T follicular helper cell (primary cell): ENCODE data around the gene NOL3.

Experiments used
- DNase-seq: peaks from one replicate; pipeline ENCODE4 v3.0.0-alpha.2; 2020; ENCODE audit warnings: low read depth

NOL3 gene

DNA sequence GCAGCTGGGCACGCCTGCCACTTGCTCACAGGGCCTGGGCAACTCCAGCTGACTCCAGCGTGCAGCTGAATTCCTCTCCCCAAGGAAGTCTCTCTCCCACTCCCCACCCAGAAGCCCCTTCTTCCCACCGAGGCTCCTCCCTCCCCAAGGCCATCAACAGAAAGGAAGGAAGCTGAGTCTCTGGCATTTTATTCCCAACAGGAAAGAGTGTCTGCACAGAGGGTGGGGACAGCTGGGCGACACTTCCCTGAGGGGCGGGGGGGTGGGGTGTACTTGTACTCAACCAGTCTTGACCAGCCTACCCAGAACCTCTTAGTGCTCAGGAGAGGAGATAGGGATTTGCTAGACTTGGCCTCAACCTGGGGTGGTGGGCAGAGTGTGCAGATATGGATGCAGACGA is 19.7 kb downstream of the NOL3 start, which contains the start of gene EXOC3L1:
TSS of gene EXOC3L1 (minus strand) at position 96 of the 400 bp plus-strand sequence. CDS start 460 bp downstream, outside the sequence.
- no peak for DNase-seq

- DNase-seq = no peak
Measured at GRCh38 chr16:67190448-67191399, 20.4 kb downstream of the NOL3 start.

- DNase-seq = no peak
Measured at GRCh38 chr16:67191411-67191994, 21.2 kb downstream of the NOL3 start.

- peak; percentile 73 for DNase-seq
Measured at GRCh38 chr16:67191995-67192681, 21.8 kb downstream of the NOL3 start, which contains the start of gene E2F4. TSS of gene E2F4 (plus strand) at chr16:67192155. CDS start at chr16:67192228, 73 bp downstream.

GRCh38 chr16:67192781-67193361 is 22.5 kb downstream of the NOL3 start:
- no peak for DNase-seq

- no peak for DNase-seq
Measured at GRCh38 chr16:67193536-67193935, 23.2 kb downstream of the NOL3 start.

DNA sequence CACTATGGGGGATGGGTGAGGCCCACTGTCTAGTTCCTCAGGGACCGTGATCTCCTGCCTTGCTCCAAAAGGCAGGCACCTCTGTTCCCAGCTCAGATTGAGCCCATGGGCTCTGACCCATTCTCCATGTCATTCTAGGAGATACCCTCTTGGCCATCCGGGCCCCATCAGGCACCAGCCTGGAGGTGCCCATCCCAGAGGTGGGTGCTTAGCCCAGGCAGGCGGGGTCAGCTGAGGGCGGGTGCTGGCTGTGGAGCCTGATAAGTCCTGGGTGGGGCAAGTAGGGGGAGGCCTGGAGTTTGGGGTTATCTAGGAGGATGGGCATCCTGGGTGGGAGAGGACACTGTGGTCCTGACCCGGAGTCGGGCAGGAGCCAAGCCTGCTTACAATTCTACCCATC is 23.9 kb downstream of the NOL3 start:
- DNase-seq = no peak

GRCh38 chr16:67195676-67196075 is 25.3 kb downstream of the NOL3 start:
- DNase-seq = no peak

DNA sequence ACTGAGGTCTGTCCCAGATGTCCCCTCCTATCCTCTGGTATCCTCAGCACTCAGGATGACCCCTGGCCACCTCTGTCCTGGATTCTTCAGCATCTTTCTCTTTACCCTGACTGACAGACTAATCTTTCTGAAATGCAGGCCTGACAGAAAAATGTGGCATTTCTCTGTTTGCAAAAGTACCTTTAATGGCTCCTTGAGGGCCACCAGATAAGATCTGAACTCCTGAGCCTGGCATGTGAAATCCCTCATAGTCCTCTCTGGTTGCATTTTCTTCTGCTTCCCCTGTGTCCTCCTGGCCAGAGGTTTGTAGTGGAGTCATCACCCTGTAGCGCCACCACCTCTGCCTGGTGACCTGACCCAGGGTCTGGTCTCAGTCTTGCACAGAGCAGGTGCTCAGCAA is 26.5 kb downstream of the NOL3 start:
- DNase-seq = no peak

DNA sequence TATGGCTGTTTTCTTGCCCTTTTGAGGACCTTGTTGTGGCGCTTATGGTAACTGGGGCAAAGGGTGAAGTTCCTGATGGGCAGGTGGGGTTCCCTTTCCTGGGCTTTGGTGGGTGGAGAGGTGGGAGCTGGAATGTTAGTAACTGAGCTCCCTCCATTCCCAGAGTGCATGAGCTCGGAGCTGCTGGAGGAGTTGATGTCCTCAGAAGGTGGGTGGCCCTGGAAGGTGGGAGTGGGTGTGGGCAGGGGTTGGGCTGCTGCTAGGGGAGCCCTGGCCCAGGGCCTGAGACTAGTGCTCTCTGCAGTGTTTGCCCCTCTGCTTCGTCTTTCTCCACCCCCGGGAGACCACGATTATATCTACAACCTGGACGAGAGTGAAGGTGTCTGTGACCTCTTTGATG is 27.4 kb downstream of the NOL3 start:
- no peak for DNase-seq

GRCh38 chr16:67198238-67198734 is 27.9 kb downstream of the NOL3 start:
- DNase-seq = no peak

DNA sequence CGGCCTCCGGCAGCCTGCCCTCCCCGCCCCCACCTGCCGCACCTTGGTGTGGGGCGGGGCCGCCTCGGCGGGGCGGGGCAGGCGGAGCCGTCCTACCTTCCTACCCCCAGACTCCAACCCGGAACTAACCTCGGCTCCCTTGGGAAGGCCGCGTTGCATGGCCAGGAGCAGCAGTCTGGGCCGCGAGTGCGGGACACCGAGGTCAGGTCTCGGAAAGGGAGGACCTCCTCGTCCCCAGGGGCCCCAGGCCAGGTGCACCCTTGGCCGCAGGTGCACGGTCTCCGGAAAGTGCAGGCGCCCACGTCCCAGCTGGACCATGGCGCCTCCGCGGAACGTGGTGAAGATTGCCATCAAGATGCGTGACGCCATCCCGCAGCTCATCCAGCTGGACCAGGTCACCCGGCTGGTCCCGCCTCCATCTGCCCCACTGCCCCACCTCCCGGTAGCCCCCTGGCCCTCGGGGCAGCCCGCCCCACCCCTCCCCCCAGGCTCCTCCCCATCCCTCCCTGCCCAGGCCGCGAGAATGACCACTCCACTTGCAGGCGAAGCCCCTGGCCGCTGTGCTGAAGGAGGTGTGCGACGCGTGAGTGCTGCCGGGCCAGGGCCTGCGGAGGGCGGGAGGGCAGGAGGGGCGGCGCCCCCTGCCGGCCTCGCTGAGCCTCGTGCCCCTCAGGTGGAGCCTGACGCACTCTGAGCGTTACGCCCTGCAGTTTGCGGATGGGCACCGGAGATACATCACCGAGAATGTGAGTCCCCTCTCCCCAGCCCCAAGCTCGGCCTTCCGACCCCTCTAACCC is 28.9 kb downstream of the NOL3 start, which contains the start of gene ELMO3:
TSS of gene ELMO3 (plus strand) at position 121 of the 797 bp plus-strand sequence. CDS start at position 317, 196 bp downstream.
- DNase-seq = no peak

DNA sequence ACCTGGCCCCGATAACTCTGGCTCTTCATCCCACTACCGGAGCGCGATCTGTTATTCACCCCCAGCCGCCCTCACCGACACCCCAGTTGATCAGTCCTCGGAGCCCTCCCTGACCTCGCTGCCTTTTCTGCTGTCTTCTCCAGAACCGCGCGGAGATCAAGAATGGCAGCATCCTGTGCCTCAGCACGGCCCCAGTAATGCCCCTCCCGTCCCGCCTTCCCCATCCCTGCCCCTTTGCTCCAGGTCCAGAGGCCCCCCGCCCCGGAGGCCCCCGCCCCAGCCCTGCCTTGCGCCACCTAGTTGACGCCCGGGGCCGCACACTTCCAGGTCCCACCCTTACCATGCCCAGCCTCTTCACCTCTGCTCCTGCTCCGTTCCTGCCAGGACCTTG is 29.5 kb downstream of the NOL3 start:
- DNase-seq = no peak

DNA sequence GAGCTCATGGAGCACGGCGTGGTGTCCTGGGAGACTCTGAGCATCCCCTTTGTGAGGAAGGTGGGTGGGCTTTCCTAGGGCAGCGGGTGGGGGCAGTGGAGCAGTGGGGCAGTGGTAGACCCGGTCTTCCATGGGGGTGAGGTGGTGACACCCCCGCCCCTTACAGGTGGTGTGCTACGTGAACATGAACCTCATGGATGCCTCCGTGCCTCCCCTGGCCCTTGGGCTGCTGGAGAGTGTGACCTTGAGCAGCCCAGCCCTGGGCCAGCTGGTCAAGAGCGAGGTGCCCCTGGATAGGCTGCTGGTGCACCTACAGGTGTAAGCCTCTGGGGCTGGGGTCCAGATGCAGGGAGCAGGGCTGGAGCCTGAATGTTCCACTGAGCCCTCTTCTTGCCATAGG is 30.2 kb downstream of the NOL3 start:
- no peak for DNase-seq

- no peak for DNase-seq
Measured at GRCh38 chr16:67201411-67202345, 31.3 kb downstream of the NOL3 start.

GRCh38 chr16:67202426-67202825 is 32.1 kb downstream of the NOL3 start:
- no peak for DNase-seq

DNA sequence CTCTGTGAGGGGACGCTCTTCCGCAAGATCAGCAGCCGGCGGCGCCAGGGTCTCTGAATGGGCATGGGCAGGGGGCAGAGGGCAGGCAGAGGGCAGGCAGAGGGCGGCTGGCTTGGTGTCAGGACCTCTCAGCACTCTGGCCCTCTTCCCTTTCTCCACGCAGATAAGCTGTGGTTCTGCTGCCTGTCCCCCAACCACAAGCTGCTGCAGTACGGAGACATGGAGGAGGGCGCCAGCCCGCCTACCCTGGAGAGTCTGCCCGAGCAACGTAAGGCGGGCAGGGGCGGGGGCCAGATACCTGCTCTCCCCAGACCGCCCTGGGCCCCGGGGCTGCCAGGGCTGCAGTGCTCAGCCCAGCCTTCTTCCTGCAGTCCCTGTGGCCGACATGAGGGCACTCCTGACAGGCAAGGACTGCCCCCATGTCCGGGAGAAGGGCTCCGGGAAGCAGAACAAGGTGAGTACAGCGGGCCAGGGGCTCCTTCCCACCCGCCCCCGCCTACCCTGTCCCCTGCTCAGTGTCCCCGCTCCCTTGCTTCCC is 32.7 kb downstream of the NOL3 start:
- no peak for DNase-seq

DNA sequence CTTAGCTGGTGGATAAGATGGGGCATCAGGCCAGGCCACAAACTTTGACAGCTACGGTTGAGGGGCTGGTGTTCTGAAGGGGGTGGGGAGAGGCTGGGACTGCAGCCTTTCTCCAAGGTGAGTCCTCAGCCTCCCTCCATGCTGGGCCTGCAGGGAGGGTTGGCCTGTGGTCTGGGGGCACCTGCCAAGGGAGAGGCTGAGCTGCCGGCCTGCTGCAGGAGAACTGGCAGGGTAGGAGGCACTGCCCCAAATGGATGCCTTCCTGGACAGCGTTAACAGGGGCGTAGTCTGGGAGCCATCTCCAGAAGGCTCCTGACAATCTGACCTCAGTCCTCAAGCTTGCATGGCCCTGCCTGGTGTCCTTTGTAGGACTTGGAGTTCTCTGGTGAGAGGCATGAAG is 33.7 kb downstream of the NOL3 start:
- no peak for DNase-seq

- no peak for DNase-seq
Measured at GRCh38 chr16:67206129-67206837, 35.9 kb downstream of the NOL3 start.
